AG10803 (cell line): ENCODE data around the gene KCNE4.
"Not testable (repeated sequence)": the region's sequence is repeated elsewhere in the genome, so short reads cannot be mapped to it uniquely, and the experiment has no call there.

Experiments
- DNase-seq: peaks from one replicate; pipeline ENCODE4 v3.0.0; 2010; ENCODE audit warnings: low read depth
- H3K4me3 ChIP-seq: 2 replicates; pipeline ENCODE4 v1.5.1; 2011; ENCODE audit warnings: mild to moderate bottlenecking, low read length, control low read depth
- TF ChIP-seq, protein P1 (sequence below): conservative IDR thresholded peaks from 2 replicates; pipeline ENCODE4 v1.5.1; 2011; ENCODE audit warnings: mild to moderate bottlenecking, low read length, control low read depth, inconsistent platforms

KCNE4 gene

DNA sequence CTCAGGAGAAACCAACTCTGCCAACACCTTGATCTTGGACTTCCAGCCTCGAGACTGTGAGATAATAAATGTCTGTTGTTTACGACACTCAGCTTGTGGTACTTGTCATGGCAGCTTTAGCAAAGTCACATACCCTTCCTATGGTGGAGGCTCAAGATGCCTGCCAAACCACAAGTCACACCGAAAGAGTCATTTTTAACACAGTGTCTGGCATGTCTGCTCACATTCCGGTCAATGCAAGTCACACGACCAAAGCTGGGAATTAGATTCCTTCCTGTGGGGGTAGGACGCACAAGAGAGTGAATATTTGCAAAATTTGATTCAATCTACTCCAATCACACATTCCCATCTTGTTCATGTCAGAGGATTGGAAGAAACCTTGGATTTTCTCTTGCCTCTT lies 24.6 kb downstream of the KCNE4 start:
- TF ChIP-seq, protein P1, sequence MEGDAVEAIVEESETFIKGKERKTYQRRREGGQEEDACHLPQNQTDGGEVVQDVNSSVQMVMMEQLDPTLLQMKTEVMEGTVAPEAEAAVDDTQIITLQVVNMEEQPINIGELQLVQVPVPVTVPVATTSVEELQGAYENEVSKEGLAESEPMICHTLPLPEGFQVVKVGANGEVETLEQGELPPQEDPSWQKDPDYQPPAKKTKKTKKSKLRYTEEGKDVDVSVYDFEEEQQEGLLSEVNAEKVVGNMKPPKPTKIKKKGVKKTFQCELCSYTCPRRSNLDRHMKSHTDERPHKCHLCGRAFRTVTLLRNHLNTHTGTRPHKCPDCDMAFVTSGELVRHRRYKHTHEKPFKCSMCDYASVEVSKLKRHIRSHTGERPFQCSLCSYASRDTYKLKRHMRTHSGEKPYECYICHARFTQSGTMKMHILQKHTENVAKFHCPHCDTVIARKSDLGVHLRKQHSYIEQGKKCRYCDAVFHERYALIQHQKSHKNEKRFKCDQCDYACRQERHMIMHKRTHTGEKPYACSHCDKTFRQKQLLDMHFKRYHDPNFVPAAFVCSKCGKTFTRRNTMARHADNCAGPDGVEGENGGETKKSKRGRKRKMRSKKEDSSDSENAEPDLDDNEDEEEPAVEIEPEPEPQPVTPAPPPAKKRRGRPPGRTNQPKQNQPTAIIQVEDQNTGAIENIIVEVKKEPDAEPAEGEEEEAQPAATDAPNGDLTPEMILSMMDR, result no peak
- no peak overlapping the region for H3K4me3 ChIP-seq
- peak; percentile 97 for DNase-seq

DNA sequence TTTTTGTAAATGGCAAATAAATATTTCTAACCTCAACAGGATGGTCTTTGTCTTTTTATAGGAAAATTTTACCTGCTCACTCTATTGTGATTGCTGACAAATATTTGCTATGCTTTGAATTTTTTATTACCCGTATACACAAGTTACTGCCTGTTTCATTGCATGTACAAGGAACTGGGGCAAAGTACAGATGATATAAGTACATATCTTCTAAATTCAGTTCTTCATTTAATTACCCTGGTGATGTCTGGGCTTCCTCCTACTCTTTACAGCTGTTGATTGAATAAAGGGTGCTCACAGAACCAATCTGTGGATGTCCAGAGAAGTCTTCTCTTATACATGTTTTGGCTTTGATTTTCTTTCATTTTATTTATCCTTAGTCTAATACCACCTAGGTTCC lies 26.5 kb downstream of the KCNE4 start:
- no peak overlapping the region for H3K4me3 ChIP-seq
- no peak for DNase-seq
- TF ChIP-seq, protein P1, result no peak

DNA sequence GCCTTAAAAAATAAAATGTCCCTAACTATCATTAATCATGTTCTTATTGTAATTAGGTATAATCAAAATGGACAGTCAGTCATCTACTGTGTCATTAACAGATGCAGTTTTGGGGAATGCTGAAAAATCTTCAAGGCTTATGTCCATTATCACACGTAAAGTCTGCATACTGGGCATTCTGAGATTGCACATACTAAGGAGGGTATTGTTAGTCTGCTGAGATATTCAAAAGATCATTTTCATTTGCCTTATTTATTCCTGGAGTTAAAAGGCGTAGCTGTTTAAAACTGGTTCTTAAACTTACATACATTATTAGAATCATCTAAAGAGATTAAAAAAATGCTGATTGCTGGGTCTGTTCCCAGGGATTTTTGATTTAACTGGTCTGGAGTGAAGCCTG lies 27.4 kb downstream of the KCNE4 start:
- TF ChIP-seq, protein P1, result no peak
- no peak overlapping the region for H3K4me3 ChIP-seq
- no peak for DNase-seq

DNA sequence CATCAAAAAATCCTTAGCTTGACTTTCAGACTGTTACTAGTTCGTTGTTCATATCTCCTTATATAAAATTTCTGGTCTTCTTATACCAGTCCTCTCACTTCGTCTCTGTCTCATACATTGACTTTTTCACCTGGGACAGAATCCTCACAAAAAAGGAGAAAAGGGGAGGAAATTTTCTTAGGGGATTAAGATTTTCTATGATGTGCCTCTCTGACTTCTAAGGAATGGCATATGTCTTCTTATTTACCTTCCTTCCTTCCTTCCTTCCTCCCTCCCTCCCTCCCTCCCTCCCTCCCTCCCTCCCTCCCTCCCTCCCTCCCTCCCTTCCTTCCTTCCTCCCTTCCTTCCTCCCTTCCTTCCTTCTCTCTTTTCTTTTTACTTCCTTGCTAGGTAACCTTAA lies 27.9 kb downstream of the KCNE4 start:
- TF ChIP-seq, protein P1, result no peak
- DNase-seq, result no peak
- no peak overlapping the region for H3K4me3 ChIP-seq

DNA sequence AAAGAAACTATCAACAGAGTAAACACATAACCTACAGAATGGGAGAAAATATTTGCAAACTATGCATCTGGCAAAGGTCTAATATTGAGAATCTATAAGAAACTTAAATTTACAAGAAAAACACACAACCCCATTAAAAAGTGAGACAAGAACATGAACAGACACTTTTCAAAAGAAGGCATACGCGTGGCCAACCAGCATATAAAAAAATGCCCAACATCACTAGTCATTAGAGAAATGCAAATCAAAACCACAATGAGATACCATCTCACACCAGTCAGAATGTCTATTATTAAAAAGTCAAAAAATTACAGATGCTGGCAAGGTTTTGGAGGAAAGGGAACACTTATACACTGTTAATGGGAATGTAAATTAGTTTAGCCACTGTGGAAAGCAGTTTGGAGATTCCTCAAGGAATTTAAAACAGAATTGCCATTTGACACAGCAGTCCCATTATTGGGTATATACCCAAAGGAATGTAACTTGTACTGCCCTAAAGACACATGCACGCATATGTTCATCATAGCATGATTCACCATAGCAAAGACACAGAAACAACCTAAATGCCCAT lies 28.9 kb downstream of the KCNE4 start:
- not testable (repeated sequence) for H3K4me3 ChIP-seq, DNase-seq

DNA sequence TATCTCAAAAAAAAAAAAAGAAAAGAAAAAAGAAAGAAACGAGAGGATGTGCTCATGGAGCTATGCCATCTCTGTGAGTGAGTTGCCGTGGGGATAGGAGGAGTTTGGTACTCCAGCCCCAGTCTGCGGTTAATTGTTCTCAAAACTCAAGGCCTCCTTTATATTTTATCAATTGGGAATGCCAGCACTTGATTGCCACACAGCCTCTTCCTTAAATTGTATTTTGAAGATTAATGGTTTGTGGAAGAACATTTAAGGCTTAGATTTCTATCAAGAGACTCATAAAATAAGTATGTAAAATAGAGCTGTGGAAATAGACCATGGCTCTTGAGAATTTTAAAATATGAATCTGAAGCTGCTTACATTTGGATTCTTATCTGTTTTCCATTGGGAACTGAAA lies 29.8 kb downstream of the KCNE4 start:
- peak; percentile 53 for DNase-seq
- TF ChIP-seq, protein P1, result no peak

DNA sequence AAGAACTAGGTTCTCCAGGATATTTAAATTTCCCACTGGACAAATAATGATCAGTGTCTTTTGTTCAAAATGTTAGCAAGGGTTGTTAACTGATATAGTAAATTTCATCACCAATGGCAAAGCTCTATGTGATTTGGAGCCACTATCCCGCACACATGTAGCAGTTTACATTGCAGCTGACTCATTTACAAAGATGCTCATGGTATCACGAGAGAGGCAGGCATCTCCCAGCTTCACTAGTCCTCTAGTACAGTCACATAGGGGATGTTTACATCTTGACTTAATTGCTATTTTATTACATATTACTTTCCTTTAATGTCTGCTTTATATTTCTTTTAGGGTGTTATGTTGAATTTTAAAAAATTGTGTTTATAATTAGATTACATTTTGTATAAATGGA lies 30.7 kb downstream of the KCNE4 start:
- no peak for DNase-seq
- TF ChIP-seq, protein P1, result no peak
- H3K4me3 ChIP-seq, result no peak overlapping the region

More for the DNA sequence above, 29.8 kb downstream of the KCNE4 start:
- no peak overlapping the region for H3K4me3 ChIP-seq
